GM19035 (cell line): ENCODE measurements around the gene SLC25A34.

Experiments used
- ATAC-seq: cut with Tn5 transposase; IDR thresholded peaks from one replicate; pipeline ENCODE4 v1.9.1; 2021; ENCODE audit not compliant: unreplicated experiment

Gene SLC25A34

DNA sequence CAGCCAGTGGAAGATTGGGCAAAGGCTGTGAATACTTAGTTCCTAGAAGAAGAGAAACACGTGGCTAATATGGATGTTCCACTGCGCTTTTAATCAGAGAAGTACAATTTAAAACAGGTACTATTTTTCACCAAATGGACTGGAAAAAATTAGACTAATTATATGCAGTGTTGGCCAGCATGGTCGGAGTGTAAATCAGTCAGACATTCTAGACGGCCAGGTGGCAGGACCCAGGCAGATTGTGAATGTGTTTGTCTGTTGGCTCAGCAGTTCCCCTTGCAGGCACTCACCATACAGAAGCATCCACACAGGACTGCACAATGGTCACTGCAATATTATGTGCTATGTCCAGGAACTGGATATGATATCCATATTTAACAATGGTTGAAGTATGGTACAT is 23.9 kb upstream of the SLC25A34 start:
- ATAC-seq, result no peak

DNA sequence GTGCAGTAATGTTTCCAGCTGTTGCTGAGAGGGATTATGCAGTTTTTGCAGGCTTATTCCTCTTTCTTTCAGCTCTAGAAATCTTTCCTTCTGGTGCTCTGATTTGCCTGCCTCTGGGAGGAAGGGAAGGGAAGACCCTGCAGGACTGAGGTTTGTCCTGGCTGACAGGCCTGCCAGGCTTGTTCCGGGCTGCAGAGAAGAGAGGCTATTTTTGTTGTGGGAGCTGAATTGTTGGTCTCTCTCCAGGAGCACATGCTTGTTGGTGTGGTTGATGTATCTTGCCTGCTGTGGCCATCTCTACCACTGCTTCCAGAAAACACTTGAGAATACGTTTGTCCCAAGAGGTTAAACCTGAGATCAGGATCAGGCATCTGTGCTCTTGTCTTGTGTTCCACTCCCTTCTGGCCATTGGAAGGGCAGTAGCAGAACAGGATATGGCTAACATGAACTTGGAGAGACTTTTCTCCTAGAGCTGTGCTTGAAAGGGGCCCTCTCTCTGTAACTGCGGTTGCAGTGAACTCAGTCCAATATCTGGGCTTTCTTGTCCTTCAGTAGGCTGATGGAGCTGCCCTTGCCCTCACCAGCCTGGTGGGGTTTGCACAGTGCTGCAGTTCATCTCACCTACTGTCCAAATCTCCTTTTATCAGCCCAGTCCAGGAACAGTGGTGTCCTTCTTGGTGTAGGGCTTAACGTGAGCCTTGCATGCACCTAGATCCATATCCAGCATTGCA is 21.5 kb upstream of the SLC25A34 start:
- ATAC-seq, result no peak

DNA sequence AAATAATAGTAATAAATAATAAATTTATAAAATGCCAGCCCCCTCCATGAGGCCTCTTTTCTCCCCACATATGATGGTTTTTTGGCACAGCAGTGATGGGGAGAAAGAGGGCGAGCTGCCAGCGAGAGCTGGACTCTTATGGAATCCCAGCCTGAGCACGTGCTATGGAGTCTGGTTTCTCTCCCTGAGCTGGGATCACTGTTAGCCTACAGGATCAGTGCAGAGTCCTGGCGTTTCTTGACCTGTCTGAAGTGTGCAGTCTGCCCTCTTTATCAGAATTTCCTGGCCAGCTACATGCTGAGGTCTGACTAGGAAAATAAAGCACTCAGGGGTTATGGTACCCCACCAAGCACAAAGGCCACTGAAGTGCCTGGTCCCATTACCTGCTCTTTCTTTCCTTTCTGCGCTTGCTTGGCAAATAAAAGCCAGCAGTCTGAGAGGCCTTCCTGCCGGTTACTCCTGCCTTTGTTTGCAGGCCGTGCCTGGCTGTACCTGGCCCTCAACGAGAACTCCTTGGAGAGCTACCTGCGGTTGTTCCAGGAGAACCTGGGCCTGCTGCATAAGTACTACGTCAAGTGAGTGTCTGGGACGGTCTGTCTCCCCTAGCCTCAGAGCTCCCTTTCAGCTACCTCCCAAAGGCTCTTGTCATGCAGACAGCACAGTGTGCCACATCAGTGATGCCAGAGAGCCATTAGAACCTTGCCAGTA is 18.5 kb upstream of the SLC25A34 start:
- ATAC-seq, result no peak

DNA sequence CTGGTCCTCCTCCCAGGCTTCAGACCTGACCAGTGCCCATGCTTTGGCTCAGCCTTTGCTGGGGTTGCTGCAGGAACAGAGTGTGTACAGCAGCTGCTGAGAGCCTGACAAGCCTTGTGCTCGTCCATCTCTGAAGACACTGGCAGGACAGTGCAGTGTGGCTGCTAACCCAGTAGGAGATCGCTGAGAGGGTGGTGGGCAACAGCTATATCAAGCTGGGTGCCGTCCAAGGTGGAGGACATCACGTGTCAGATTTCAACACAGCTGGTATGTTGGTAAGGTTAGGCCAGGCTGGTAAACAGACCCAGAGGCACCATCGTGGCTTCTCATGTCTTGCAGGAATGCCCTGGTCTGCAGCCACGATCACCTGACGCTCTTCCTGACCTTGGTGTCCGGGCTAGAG is 17.9 kb upstream of the SLC25A34 start:
- ATAC-seq, result no peak

DNA sequence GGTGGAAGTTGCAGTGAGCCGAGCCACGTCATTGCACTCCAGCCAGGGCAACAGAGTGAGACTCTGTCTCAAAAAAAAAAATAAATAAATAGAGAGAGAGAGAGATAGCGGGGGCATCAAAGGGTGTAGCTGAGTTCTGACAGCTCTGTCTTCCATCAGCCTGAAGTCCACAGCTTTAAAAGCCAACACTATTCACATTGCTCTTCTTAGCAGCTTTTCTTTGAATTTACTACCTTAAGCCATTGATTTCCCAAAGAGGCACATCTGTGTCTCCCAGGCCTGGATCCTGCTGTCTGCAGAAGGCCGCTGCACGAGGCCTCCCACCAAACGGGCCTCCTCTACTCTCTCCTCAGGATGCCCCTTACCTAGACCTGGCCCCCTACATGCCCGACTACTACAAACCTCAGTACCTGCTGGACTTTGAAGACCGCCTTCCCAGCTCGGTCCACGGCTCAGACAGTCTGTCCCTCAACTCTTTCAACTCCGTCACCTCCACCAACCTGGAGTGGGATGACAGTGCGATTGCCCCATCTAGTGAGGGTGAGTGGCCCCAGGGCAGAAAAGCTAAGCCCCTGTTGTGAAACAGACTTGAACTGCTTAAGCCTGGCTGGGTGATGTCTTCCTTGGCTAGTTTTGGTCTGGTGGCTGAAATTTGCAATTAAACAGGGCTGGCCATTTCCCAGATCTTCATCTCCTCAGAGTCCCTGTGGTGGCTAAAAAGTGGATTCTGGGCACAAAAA is 16.5 kb upstream of the SLC25A34 start:
- no peak for ATAC-seq

DNA sequence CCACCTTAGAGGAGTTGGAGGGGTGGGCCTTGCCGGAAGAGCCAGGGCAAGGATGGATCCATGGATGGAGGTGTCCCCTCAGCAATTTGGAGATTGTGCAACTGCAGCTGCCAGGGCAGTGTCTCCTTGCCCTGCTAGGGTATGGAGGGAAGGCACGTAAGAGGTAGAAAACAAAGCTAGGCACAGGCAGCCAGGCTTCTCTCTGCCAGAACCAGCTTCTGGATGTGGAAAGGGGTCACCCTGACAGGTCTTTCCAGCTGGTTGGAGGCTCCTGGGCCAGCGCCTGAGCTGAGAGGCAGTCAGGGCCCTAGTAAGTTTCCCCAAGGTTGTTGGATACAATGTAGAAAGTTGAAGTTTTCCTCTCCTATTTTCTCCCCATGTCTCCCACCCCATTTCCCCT is 15.2 kb upstream of the SLC25A34 start:
- no peak for ATAC-seq

DNA sequence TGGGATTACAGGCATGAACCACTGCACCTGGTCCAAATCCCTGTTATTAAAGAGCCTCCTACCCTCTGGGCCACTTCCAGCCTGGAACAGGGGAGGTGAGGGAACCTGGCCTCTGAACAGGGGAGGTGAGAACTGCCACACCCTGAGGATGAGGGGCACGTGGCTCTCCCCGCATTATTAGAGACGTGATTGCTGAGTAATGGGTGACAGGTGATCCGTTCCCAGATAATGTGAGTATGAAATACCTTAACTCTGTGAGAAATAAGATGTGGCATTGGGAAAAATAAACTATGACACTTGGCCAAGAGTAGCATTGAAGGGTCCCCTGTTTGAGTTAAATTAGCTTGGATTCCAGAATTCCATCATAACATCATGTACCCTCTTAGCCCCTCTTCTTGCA is 13.6 kb upstream of the SLC25A34 start:
- no peak for ATAC-seq

GRCh38 chr1:15722836-15723532 is 13.1 kb upstream of the SLC25A34 start:
- ATAC-seq, result no peak

- ATAC-seq, result no peak
Observed at GRCh38 chr1:15723631-15724246, 12.3 kb upstream of the SLC25A34 start.

DNA sequence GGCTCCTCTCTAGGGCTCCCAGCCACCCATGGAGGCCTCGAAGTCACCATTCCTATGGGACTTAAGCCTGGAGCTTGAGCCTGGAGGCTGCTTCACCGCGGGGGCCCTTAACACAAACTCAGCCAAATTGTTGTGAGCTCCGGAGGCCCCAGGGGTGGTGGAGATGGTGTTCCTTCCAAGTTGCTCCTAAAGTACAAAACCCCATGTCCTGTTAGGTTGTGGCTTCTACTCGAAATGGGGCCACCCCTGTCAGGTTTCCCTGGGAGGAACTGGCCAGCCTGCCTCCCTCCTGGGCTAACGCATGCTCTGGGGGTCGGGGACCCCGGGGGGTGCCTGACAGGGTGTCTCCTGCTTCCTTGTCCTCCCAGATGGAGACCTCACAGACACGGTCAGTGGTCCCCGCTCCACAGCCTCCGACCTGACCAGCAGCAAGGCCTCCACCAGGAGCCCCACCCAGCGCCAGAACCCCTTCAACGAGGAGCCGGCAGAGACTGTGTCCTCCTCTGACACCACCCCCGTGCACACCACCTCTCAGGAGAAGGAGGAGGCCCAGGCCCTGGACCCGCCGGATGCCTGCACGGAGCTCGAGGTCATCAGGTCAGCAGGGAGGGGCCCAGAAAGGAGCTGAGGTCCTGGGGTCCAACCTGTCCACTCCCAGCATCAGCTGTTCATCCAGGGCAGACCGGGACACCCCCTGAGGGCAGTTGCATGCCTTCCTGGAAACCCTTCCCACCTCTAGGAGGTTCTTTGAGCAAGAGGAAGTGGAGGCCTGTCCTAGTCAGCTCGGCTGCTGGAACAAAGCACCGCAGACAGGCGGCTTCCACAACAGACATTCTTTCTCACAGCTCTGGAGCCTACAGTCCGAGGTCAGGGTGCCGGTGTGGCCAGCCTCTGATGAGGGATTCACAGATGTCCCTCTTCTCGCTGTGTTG is 10.8 kb upstream of the SLC25A34 start:
- no peak for ATAC-seq

DNA sequence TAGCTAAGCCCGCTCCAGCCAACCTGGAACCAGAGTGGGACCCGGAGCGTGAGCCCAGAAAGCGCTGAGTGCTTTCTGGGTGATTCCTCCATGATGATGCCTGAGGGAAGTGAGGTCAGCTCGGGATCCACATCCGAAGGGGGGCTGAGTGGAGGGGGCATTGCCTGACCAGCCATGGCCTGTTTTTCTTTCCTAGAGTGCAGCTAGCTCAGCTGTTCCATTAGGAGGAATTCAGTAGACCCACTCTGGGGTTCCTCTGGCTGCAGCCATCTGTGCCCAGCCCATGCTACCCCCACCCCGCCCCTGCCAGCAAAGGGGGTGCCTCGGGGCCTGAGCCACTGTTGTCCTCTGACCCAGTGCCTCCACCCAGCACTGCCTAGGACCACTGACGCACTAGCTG is 9.6 kb upstream of the SLC25A34 start:
- ATAC-seq, result no peak

- ATAC-seq, result no peak
Observed at GRCh38 chr1:15727021-15727420, 9.0 kb upstream of the SLC25A34 start.

- no peak for ATAC-seq
Observed at GRCh38 chr1:15727424-15727823, 8.6 kb upstream of the SLC25A34 start.

- no peak for ATAC-seq
Observed at GRCh38 chr1:15727866-15728534, 8.1 kb upstream of the SLC25A34 start.

DNA sequence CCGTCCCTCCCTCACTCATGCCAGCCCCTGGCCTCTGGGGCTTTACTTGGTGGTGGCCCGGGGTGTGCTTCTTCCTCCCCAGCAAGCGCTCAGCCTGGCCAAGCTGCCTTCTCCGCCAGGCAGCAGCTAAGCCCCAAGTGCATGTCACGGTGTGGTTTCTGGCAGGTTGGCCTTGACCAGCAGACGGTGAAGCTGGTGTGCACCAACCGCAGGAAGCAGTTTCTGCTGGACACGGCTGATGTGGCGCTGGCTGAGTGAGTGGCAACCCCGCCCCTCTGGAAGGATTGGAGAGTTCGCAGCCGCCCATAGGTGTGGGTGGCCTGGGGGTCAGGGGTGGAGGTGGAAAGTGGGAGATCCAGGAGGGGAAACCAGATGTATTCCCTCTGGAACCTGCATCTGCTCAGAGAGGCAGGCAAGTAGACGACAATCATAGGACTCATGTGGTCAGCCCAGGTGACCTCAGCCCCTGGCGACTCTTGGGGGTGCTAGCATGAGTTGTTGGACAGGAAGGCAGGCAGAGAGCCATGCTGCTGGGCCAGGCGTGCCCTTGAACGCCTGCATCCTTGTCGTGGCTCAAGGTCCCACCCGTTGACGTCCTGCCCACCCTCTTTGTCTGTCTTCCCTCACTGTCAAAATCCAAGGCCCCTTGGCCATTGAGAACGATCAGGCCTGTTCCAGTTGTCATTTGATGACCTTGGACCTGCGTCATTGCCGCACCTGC is 7.0 kb upstream of the SLC25A34 start:
- no peak for ATAC-seq

- ATAC-seq, result no peak
Observed at GRCh38 chr1:15730423-15730822, 5.6 kb upstream of the SLC25A34 start.

DNA sequence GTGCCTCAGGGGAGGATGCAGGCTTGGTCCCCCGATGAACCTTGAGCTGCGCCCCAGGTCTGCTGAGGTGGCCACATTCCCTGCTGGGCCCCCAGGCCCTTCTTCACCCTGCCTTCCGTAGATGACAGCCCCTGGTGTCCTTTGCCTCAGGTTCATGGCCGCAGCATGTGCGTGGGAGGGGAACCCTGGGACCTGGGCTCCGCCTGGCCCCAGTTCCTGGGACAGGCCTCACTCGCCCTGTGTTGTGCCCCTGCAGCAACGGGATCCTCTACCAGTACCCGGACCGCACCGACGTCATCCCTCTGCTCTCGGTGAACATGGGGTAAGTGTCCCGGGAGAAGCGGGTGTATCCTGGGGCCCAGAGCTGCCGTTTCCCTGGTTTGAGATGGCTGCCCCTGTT is 5.1 kb upstream of the SLC25A34 start:
- ATAC-seq, result no peak

- ATAC-seq, result no peak
Observed at GRCh38 chr1:15731735-15732685, 4.0 kb upstream of the SLC25A34 start.
